ENCODE measurements around the gene SLC30A1. TPM values are rescaled to one million over a fixed set of nuclear protein-coding genes. Genes with fewer than 3 reads are reported as not detected.
A peak's percentile ranks its signal among the peaks of the same experiment; 100 is the strongest.

SLC30A1 gene
- total and polyA plus RNA-seq, 2 of the 13 experiments (the other 11 are each of a cell fraction or from before 2014, with no cell fraction given) = 5.9 to 24.4 TPM

DNA sequence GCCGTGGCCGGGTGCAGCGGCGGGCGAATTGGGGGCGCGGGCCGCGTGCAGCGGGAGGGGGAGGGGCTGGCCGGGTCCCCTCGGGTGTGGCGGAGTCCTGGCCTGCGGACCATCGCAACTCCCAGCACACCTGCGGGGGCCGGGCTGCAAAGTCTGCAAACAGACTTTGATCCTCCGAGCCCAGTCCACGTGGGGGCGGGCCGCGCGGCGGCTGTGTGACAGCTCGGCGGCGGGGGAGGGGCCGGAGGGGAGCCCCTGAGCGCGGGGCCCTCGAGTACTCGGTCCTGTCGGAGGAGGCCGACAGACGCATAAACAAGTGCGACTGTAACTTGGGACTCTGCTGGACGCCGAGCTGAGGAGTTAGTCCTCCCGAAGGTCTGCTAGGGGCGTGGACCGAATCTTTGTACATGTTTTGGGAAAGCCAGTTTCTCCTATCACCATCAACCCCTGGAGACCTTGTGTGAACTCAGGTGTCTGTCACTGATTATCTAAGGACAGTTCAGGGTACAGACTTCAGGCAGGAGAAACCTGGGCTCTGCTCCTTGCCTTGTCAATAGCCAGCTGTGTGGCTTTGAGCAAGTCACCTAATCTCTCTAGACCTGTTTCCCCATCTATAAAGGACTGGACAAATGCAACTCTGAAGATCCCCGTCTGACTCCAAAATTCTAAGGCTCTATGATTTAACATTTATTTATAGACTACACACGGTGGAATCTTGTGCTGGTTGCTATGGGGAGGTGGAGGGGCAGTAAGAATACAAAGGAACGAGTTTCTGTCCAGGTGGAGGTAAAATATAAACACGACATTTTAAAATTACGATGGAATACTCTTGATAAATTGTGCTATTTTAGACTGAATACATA is 710 bp upstream of the SLC30A1 start (continued):
- TF ChIP-seq ZFP90 (CRISPR knock-in tag; IDR thresholded peaks at IDR 0.05; ENCODE audit: borderline replicate concordance) = peak; percentile 38; the same call in 1 of the 2 replicates
- TF ChIP-seq SOX13 (IDR thresholded peaks at IDR 0.05) = peak; percentile 26; the same call in 1 of the 2 replicates
- TF ChIP-seq SOX13 (CRISPR knock-in tag; conservative IDR thresholded peaks at IDR 0.05 in 1 of 2, IDR thresholded peaks at IDR 0.05 in 1 of 2) = peak in 1 of 2 experiments; percentile 52; a peak in 1 of 4 replicates
- TF ChIP-seq, protein P1, sequence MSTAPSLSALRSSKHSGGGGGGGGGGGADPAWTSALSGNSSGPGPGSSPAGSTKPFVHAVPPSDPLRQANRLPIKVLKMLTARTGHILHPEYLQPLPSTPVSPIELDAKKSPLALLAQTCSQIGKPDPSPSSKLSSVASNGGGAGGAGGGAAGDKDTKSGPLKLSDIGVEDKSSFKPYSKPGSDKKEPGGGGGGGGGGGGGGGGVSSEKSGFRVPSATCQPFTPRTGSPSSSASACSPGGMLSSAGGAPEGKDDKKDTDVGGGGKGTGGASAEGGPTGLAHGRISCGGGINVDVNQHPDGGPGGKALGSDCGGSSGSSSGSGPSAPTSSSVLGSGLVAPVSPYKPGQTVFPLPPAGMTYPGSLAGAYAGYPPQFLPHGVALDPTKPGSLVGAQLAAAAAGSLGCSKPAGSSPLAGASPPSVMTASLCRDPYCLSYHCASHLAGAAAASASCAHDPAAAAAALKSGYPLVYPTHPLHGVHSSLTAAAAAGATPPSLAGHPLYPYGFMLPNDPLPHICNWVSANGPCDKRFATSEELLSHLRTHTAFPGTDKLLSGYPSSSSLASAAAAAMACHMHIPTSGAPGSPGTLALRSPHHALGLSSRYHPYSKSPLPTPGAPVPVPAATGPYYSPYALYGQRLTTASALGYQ (CRISPR knock-in tag; IDR thresholded peaks at IDR 0.05) = no peak
- TF ChIP-seq, protein P2, sequence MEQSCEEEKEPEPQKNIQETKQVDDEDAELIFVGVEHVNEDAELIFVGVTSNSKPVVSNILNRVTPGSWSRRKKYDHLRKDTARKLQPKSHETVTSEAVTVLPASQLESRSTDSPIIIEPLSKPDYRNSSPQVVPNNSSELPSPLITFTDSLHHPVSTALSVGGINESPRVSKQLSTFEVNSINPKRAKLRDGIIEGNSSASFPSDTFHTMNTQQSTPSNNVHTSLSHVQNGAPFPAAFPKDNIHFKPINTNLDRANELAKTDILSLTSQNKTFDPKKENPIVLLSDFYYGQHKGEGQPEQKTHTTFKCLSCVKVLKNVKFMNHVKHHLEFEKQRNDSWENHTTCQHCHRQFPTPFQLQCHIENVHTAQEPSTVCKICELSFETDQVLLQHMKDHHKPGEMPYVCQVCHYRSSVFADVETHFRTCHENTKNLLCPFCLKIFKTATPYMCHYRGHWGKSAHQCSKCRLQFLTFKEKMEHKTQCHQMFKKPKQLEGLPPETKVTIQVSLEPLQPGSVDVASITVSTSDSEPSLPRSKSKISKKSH (CRISPR knock-in tag; IDR thresholded peaks at IDR 0.05; ENCODE audit: borderline replicate concordance) = no peak
- 0 out of 2 replicates have a peak, but pooled peaks have one; percentile 21 for TF ChIP-seq KMT2B (CRISPR knock-in tag; IDR thresholded peaks at IDR 0.05)
- TF ChIP-seq ZNF790 (CRISPR knock-in tag; IDR thresholded peaks at IDR 0.05; ENCODE audit: borderline replicate concordance) = no peak
- TF ChIP-seq ZSCAN9 (CRISPR knock-in tag; IDR thresholded peaks at IDR 0.05; ENCODE audit: borderline replicate concordance) = no peak
- TF ChIP-seq TBL1XR1 (IDR thresholded peaks at IDR 0.05; ENCODE audit: borderline replicate concordance, low read length, partially characterized antibody) = peak; percentile 27
- no peak for TF ChIP-seq PRPF4 (IDR thresholded peaks at IDR 0.05; ENCODE audit: low read depth, low read length, poor library complexity, severe bottlenecking)
- no peak for TF ChIP-seq ZNF432 (CRISPR knock-in tag; IDR thresholded peaks at IDR 0.05; ENCODE audit: borderline replicate concordance)
- TF ChIP-seq FOXO1 (CRISPR knock-in tag; IDR thresholded peaks at IDR 0.05) = peak; percentile 63
- TF ChIP-seq ZMYM3 (CRISPR knock-in tag; IDR thresholded peaks at IDR 0.05) = no peak
- no peak for TF ChIP-seq NFE2L2 (IDR thresholded peaks at IDR 0.05; ENCODE audit: low read length)
- TF ChIP-seq, protein P3, sequence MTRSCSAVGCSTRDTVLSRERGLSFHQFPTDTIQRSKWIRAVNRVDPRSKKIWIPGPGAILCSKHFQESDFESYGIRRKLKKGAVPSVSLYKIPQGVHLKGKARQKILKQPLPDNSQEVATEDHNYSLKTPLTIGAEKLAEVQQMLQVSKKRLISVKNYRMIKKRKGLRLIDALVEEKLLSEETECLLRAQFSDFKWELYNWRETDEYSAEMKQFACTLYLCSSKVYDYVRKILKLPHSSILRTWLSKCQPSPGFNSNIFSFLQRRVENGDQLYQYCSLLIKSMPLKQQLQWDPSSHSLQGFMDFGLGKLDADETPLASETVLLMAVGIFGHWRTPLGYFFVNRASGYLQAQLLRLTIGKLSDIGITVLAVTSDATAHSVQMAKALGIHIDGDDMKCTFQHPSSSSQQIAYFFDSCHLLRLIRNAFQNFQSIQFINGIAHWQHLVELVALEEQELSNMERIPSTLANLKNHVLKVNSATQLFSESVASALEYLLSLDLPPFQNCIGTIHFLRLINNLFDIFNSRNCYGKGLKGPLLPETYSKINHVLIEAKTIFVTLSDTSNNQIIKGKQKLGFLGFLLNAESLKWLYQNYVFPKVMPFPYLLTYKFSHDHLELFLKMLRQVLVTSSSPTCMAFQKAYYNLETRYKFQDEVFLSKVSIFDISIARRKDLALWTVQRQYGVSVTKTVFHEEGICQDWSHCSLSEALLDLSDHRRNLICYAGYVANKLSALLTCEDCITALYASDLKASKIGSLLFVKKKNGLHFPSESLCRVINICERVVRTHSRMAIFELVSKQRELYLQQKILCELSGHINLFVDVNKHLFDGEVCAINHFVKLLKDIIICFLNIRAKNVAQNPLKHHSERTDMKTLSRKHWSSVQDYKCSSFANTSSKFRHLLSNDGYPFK (CRISPR knock-in tag; IDR thresholded peaks at IDR 0.05; ENCODE audit: borderline replicate concordance) = no peak
- TF ChIP-seq GABPA (IDR thresholded peaks at IDR 0.05; ENCODE audit: low read depth, low read length) = no peak
- TF ChIP-seq GABPA (CRISPR knock-in tag; IDR thresholded peaks at IDR 0.05; ENCODE audit: low read depth) = no peak
- no peak for TF ChIP-seq MED13 (CRISPR knock-in tag; IDR thresholded peaks at IDR 0.05)
- no peak for TF ChIP-seq EEA1 (CRISPR knock-in tag; IDR thresholded peaks at IDR 0.05; ENCODE audit: borderline replicate concordance)
- TF ChIP-seq, protein P4, sequence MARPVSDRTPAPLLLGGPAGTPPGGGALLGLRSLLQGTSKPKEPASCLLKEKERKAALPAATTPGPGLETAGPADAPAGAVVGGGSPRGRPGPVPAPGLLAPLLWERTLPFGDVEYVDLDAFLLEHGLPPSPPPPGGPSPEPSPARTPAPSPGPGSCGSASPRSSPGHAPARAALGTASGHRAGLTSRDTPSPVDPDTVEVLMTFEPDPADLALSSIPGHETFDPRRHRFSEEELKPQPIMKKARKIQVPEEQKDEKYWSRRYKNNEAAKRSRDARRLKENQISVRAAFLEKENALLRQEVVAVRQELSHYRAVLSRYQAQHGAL (CRISPR knock-in tag; IDR thresholded peaks at IDR 0.05; ENCODE audit: not compliant biosample characterization) = no peak
- no peak for TF ChIP-seq ZNF883 (CRISPR knock-in tag; IDR thresholded peaks at IDR 0.05; ENCODE audit: not compliant biosample characterization)

Measured in HepG2 (cell line).